HepG2 (cell line): Measurements from ENCODE around the gene PARP2. TPM values are rescaled to one million over a fixed set of nuclear protein-coding genes. Genes with fewer than 3 reads are reported as not detected.

ENCODE experiments used
- ATF7 ChIP-seq, 2 experiments: fragments of 450-650 bp in 1 of 2; sonication (generic) in 1 of 2; formaldehyde crosslinking in 1 of 2; IDR thresholded peaks; 2 replicates each; pipeline versions ENCODE4 v1.4.0 to v1.6.1; 2016 to 2020; ENCODE audit warnings: antibody characterized with exemption in 1 of 2, mild to moderate bottlenecking in 1 of 2, missing genetic modification reagents in 1 of 2
- GPN1 ChIP-seq: sonication (generic); formaldehyde crosslinking; IDR thresholded peaks from 2 replicates; pipeline ENCODE4 v1.5.1; 2020; ENCODE audit warnings: missing genetic modification reagents, borderline replicate concordance
- KMT2A ChIP-seq: sonication (generic); formaldehyde crosslinking; IDR thresholded peaks from 2 replicates; pipeline ENCODE4 v1.4.0; 2020; ENCODE audit warnings: missing genetic modification reagents
- MIER3 ChIP-seq: IDR thresholded peaks from 2 replicates; pipeline ENCODE4 v1.6.1; 2016; ENCODE audit warnings: missing compliant biosample characterization, borderline replicate concordance
- POLR2A ChIP-seq, 2 experiments: IDR thresholded peaks; 2 replicates each; pipeline ENCODE4 v1.6.1; 2011; ENCODE audit warnings: low read depth in 2 of 2, low read length in 2 of 2, mild to moderate bottlenecking in 1 of 2, moderate library complexity in 1 of 2; ENCODE audit not compliant: insufficient read depth in 1 of 2
- PTBP1 ChIP-seq: fragments of 200-400 bp; formaldehyde crosslinking; IDR thresholded peaks from 2 replicates; pipeline ENCODE4 v1.6.1; 2018; ENCODE audit warnings: low read length, low read depth; ENCODE audit not compliant: poor library complexity, severe bottlenecking
- ZMAT3 ChIP-seq: sonication (generic); formaldehyde crosslinking; conservative IDR thresholded peaks from 2 replicates; pipeline ENCODE4 v1.7.0; 2021; ENCODE audit warnings: missing genetic modification reagents
- ZNF124 ChIP-seq: sonication (generic); formaldehyde crosslinking; IDR thresholded peaks from 2 replicates; pipeline ENCODE4 v1.4.0; 2020; ENCODE audit warnings: missing genetic modification reagents
- ZNF20 ChIP-seq: sonication (generic); formaldehyde crosslinking; IDR thresholded peaks from 2 replicates; pipeline ENCODE4 v1.4.0; 2020; ENCODE audit warnings: mild to moderate bottlenecking, moderate library complexity, missing genetic modification reagents
- ZNF235 ChIP-seq: sonication (generic); formaldehyde crosslinking; IDR thresholded peaks from 2 replicates; pipeline ENCODE4 v1.8.1; 2023; ENCODE audit warnings: mild to moderate bottlenecking, missing genetic modification reagents, borderline replicate concordance
- ZNF335 ChIP-seq: sonication (generic); formaldehyde crosslinking; IDR thresholded peaks from 2 replicates; pipeline ENCODE4 v1.4.0; 2020; ENCODE audit warnings: missing genetic modification reagents
- ZNF605 ChIP-seq: sonication (generic); formaldehyde crosslinking; IDR thresholded peaks from 2 replicates; pipeline ENCODE4 v1.8.0; 2022; ENCODE audit warnings: mild to moderate bottlenecking, missing genetic modification reagents
- ZNF674 ChIP-seq: sonication (generic); formaldehyde crosslinking; IDR thresholded peaks from 2 replicates; pipeline ENCODE4 v1.5.0; 2020; ENCODE audit warnings: low read depth, mild to moderate bottlenecking, missing genetic modification reagents
- ZZZ3 ChIP-seq: sonication (generic); formaldehyde crosslinking; IDR thresholded peaks from 2 replicates; pipeline ENCODE4 v1.4.0; 2020; ENCODE audit warnings: missing genetic modification reagents, mild to moderate bottlenecking, borderline replicate concordance
- polyA plus RNA-seq, 8 experiments: library from polyadenylated mRNA; depleted of rRNA in 3 of 8; stranded (reverse) in 7 of 8; unstranded in 1 of 8; fragments of >200 nt; fragmentation: Illumina TruSeq in 4 of 8; extraction: Trizol in 4 of 8; gene quantifications; 2 replicates each; pipeline versions ENCODE4 v1.2.1 to v1.2.3, GENCODE V29; 2011 to 2016; ENCODE audit warnings: low read depth in 4 of 8, missing spikeins in 1 of 8, mixed read lengths in 1 of 8; ENCODE audit not compliant: insufficient read depth in 1 of 8
- total RNA-seq, 5 experiments: library from RNA; depleted of rRNA; stranded (reverse); fragments of >200 nt; fragmentation: Illumina TruSeq; extraction: Trizol; gene quantifications; 2 replicates each; pipeline ENCODE4 v1.2.3, GENCODE V29; 2016; ENCODE audit warnings: low read depth in 1 of 5
- TF ChIP-seq, protein P1 (sequence below): sonication (generic); formaldehyde crosslinking; IDR thresholded peaks from 2 replicates; pipeline ENCODE4 v1.8.0; 2022; ENCODE audit warnings: low read depth, missing genetic modification reagents
- TF ChIP-seq, protein P2 (sequence below): sonication (generic); formaldehyde crosslinking; conservative IDR thresholded peaks from 2 replicates; pipeline ENCODE4 v1.4.0; 2020; ENCODE audit warnings: missing genetic modification reagents
- TF ChIP-seq, protein P3 (sequence below): sonication (generic); formaldehyde crosslinking; IDR thresholded peaks from 2 replicates; pipeline ENCODE4 v1.4.0; 2020; ENCODE audit warnings: missing genetic modification reagents, borderline replicate concordance
- TF ChIP-seq, protein P4 (sequence below): sonication (generic); formaldehyde crosslinking; IDR thresholded peaks from 2 replicates; pipeline ENCODE4 v1.5.1; 2020; ENCODE audit warnings: missing genetic modification reagents, mild to moderate bottlenecking, borderline replicate concordance
- TF ChIP-seq, protein P5 (sequence below): sonication (generic); formaldehyde crosslinking; IDR thresholded peaks from 2 replicates; pipeline ENCODE4 v1.4.0; 2020; ENCODE audit warnings: missing genetic modification reagents

Gene PARP2
- total and polyA plus RNA-seq, 2 of the 13 experiments (the other 11 are each of a cell fraction or from before 2014, with no cell fraction given): 37.3 to 38.4 TPM

DNA sequence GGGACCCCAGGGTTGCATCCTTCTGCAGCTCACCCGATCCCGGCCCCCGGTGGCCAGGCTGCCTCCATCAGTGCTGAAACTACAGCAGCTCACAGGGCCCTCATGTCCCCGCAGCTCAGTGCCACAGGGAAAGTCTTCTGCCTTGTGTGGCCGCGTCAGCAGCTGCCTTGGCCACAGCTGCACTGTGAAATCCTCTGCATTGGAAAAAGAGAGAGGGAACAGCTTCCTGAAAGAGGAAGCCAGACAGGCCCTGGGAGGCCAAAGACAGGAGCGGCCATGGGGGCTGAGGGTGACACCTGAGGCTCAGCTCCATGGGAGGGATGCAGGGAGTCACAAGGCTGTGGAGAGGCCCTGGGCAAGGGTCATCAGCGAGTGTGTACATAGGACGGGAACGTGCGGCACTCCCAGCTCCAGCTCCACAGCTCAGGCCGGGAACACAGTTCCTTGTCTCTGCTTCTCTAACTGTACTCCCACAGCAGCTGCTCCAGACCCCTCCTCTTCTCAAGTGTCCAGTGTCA, 32.7 kb downstream of the PARP2 start (continued):
- TF ChIP-seq, protein P1, sequence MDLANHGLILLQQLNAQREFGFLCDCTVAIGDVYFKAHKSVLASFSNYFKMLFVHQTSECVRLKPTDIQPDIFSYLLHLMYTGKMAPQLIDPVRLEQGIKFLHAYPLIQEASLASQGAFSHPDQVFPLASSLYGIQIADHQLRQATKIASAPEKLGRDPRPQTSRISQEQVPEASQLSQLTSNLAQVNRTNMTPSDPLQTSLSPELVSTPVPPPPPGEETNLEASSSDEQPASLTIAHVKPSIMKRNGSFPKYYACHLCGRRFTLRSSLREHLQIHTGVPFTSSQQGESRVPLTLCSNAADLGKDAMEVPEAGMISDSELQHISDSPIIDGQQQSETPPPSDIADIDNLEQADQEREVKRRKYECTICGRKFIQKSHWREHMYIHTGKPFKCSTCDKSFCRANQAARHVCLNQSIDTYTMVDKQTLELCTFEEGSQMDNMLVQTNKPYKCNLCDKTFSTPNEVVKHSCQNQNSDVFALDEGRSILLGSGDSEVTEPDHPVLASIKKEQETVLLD (CRISPR knock-in tag): no peak
- TF ChIP-seq, protein P2, sequence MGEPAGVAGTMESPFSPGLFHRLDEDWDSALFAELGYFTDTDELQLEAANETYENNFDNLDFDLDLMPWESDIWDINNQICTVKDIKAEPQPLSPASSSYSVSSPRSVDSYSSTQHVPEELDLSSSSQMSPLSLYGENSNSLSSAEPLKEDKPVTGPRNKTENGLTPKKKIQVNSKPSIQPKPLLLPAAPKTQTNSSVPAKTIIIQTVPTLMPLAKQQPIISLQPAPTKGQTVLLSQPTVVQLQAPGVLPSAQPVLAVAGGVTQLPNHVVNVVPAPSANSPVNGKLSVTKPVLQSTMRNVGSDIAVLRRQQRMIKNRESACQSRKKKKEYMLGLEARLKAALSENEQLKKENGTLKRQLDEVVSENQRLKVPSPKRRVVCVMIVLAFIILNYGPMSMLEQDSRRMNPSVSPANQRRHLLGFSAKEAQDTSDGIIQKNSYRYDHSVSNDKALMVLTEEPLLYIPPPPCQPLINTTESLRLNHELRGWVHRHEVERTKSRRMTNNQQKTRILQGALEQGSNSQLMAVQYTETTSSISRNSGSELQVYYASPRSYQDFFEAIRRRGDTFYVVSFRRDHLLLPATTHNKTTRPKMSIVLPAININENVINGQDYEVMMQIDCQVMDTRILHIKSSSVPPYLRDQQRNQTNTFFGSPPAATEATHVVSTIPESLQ (CRISPR knock-in tag): 0 out of 2 replicates have a peak, but pooled peaks have one; percentile 56
- no peak for TF ChIP-seq ZNF124 (CRISPR knock-in tag)
- TF ChIP-seq, protein P3, sequence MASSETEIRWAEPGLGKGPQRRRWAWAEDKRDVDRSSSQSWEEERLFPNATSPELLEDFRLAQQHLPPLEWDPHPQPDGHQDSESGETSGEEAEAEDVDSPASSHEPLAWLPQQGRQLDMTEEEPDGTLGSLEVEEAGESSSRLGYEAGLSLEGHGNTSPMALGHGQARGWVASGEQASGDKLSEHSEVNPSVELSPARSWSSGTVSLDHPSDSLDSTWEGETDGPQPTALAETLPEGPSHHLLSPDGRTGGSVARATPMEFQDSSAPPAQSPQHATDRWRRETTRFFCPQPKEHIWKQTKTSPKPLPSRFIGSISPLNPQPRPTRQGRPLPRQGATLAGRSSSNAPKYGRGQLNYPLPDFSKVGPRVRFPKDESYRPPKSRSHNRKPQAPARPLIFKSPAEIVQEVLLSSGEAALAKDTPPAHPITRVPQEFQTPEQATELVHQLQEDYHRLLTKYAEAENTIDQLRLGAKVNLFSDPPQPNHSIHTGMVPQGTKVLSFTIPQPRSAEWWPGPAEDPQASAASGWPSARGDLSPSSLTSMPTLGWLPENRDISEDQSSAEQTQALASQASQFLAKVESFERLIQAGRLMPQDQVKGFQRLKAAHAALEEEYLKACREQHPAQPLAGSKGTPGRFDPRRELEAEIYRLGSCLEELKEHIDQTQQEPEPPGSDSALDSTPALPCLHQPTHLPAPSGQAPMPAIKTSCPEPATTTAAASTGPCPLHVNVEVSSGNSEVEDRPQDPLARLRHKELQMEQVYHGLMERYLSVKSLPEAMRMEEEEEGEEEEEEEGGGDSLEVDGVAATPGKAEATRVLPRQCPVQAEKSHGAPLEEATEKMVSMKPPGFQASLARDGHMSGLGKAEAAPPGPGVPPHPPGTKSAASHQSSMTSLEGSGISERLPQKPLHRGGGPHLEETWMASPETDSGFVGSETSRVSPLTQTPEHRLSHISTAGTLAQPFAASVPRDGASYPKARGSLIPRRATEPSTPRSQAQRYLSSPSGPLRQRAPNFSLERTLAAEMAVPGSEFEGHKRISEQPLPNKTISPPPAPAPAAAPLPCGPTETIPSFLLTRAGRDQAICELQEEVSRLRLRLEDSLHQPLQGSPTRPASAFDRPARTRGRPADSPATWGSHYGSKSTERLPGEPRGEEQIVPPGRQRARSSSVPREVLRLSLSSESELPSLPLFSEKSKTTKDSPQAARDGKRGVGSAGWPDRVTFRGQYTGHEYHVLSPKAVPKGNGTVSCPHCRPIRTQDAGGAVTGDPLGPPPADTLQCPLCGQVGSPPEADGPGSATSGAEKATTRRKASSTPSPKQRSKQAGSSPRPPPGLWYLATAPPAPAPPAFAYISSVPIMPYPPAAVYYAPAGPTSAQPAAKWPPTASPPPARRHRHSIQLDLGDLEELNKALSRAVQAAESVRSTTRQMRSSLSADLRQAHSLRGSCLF (CRISPR knock-in tag): no peak
- peak in 1 of 2 experiments; percentile 58; a peak in 2 of 4 replicates for TF ChIP-seq POLR2A (IDR thresholded peaks at IDR 0.05; ENCODE audit: insufficient read depth in 1 of 2, low read depth in 2 of 2, low read length in 2 of 2)
- TF ChIP-seq ZNF335: 0 out of 2 replicates have a peak, but pooled peaks have one; percentile 58
- TF ChIP-seq MIER3 (CRISPR knock-in tag): peak; percentile 33; the same call in 1 of the 2 replicates
- peak; percentile 64; the same call in 1 of the 2 replicates for TF ChIP-seq ZMAT3 (CRISPR knock-in tag)
- no peak for TF ChIP-seq PTBP1
- TF ChIP-seq, protein P4, sequence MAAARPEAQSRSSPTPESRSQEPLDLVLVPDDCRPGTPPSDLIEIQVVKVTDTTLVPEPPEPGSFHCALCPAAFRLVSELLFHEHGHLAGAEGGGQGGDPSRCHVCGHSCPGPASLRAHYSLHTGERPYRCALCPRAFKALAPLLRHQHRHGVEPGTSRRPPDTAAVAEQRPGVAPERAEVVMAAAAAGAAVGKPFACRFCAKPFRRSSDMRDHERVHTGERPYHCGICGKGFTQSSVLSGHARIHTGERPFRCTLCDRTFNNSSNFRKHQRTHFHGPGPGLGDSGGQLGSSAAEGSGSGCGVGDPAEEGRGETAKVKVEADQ: no peak
- TF ChIP-seq ZNF20 (CRISPR knock-in tag): no peak
- TF ChIP-seq ZNF605 (CRISPR knock-in tag): peak; percentile 61; the same call in 1 of the 2 replicates
- no peak for TF ChIP-seq ZNF235 (CRISPR knock-in tag)
- 0 out of 2 replicates have a peak, but pooled peaks have one; percentile 48 for TF ChIP-seq ZZZ3
- no peak for TF ChIP-seq ZNF674 (CRISPR knock-in tag)
- TF ChIP-seq KMT2A (CRISPR knock-in tag): 0 out of 2 replicates have a peak, but pooled peaks have one; percentile 32
- no peak for TF ChIP-seq GPN1
- no peak for TF ChIP-seq ATF7 (IDR thresholded peaks at IDR 0.05)
- TF ChIP-seq ATF7 (CRISPR knock-in tag; IDR thresholded peaks at IDR 0.05): no peak
- TF ChIP-seq, protein P5, sequence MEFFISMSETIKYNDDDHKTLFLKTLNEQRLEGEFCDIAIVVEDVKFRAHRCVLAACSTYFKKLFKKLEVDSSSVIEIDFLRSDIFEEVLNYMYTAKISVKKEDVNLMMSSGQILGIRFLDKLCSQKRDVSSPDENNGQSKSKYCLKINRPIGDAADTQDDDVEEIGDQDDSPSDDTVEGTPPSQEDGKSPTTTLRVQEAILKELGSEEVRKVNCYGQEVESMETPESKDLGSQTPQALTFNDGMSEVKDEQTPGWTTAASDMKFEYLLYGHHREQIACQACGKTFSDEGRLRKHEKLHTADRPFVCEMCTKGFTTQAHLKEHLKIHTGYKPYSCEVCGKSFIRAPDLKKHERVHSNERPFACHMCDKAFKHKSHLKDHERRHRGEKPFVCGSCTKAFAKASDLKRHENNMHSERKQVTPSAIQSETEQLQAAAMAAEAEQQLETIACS (CRISPR knock-in tag): no peak
